Gastrocnemius medialis (tissue), 4 donors: ENCODE results near the gene TMTC1.
A peak's percentile ranks its signal among the peaks of the same experiment; 100 is the strongest.

Experiments used
- POLR2A ChIP-seq, 2 donors: fragments of 450-650 bp; IDR thresholded peaks; one replicate each; pipeline ENCODE4 v1.6.1; 2017; ENCODE audit warnings: antibody characterized with exemption in 2 of 2, mild to moderate bottlenecking in 2 of 2, moderate library complexity in 2 of 2
- TF ChIP-seq, protein P1 (sequence below), 5 experiments: fragments of 450-650 bp in 3 of 5; fragments of 200-600 bp in 2 of 5; sonication (generic) in 2 of 5; IDR thresholded peaks in 4 of 5; conservative IDR thresholded peaks in 1 of 5; 1 replicate in 4 of 5; 2 replicates in 1 of 5; pipeline ENCODE4 v1.5.1; 2016 to 2019; ENCODE audit warnings: antibody characterized with exemption in 5 of 5, mild to moderate bottlenecking in 3 of 5, moderate library complexity in 3 of 5

DNA sequence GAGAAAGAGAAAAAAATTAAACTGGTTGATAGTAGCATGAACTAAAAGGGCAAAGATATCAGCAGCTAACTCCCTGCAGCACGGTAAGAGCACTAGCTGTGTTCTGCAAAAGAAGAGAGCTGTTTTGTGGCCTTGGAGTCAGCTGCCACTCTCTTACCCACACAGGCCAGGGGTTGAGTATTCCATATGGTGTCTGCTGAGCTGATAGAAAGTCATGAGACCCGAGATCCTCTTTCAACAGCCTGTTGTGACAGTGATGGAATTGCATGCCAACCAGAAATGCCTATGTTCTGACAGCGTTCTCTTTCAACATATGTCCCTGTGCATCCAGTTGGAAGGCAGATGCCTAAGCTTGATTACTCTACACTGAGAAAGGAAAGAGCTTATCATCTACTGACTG, 39.9 kb downstream of the TMTC1 start:
- TF ChIP-seq, protein P1, sequence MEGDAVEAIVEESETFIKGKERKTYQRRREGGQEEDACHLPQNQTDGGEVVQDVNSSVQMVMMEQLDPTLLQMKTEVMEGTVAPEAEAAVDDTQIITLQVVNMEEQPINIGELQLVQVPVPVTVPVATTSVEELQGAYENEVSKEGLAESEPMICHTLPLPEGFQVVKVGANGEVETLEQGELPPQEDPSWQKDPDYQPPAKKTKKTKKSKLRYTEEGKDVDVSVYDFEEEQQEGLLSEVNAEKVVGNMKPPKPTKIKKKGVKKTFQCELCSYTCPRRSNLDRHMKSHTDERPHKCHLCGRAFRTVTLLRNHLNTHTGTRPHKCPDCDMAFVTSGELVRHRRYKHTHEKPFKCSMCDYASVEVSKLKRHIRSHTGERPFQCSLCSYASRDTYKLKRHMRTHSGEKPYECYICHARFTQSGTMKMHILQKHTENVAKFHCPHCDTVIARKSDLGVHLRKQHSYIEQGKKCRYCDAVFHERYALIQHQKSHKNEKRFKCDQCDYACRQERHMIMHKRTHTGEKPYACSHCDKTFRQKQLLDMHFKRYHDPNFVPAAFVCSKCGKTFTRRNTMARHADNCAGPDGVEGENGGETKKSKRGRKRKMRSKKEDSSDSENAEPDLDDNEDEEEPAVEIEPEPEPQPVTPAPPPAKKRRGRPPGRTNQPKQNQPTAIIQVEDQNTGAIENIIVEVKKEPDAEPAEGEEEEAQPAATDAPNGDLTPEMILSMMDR (IDR thresholded peaks at IDR 0.05 in 4 of 5, conservative IDR thresholded peaks at IDR 0.05 in 1 of 5), result no peak
- peak; percentile 35 to 50 for TF ChIP-seq POLR2A (IDR thresholded peaks at IDR 0.05)
